HCT116 (cell line): ENCODE results near the gene APOBEC3A. TPM values are rescaled to one million over a fixed set of nuclear protein-coding genes. Genes with fewer than 3 reads are reported as not detected.

Experiments
- ATAC-seq: fragments of 200-7000 bp; cut with Tn5 transposase; 2 replicates; pipeline ENCODE4 v1.9.1; 2020; ENCODE audit warnings: mild to moderate bottlenecking, moderate library complexity
- BruUV-seq: library from RNA; stranded (reverse); fragments of 400-500 nt; replicated peaks from 2 replicates; lab custom pipeline; 2021; lab: Mats Ljungman, UMichigan
- CTCF ChIA-PET: fragments of 300-600 bp; sonication (Branson Sonifier 250); formaldehyde crosslinking; loops from one replicate; lab custom pipeline; 2021; ENCODE audit warnings: antibody characterized with exemption; lab: Charles Lee
- POLR2A ChIA-PET: fragments of 300-600, 350-600 bp; sonication (Branson Sonifier 250); formaldehyde crosslinking; loops from one replicate; lab custom pipeline; 2021; ENCODE audit warnings: antibody characterized with exemption; lab: Charles Lee
- RAD21 ChIA-PET, 2 experiments: fragments of 300-600 bp; sonication (Branson Sonifier 250); formaldehyde crosslinking; loops; one replicate each; lab custom pipeline; 2023; ENCODE audit warnings: low total read pairs in 2 of 2; ENCODE audit not compliant: uncharacterized antibody in 2 of 2, unreplicated experiment in 2 of 2, low non-redundant PET in 1 of 2; lab: Charles Lee
- DNase-seq: peaks from one replicate; pipeline ENCODE4 v3.0.0-alpha.2; 2010; ENCODE audit warnings: low read depth, low spot score
- H2AFZ ChIP-seq: fragments of 200-600 bp; shearing (Covaris generic), sonication (generic); 2 replicates; pipeline ENCODE4 v1.6.1; 2017; ENCODE audit warnings: low read depth, mixed run types, mixed read lengths, antibody characterized with exemption, low read length; ENCODE audit not compliant: poor library complexity, severe bottlenecking
- H3K27ac ChIP-seq: 2 replicates; pipeline ENCODE4 v1.5.1; 2012; ENCODE audit warnings: low read depth, low read length
- H3K27me3 ChIP-seq: fragments of 200-600 bp; sonication (generic); 2 replicates; pipeline ENCODE4 v1.6.1; 2016; ENCODE audit warnings: mixed run types, low read length, mixed read lengths; ENCODE audit not compliant: insufficient read depth
- H3K36me3 ChIP-seq, 2 experiments: fragments of 200-500 bp in 1 of 2; fragments of 200-600 bp in 1 of 2; sonication (Bioruptor generic) in 1 of 2; sonication (generic) in 1 of 2; 2 replicates each; pipeline versions ENCODE4 v1.5.1 to v1.6.1; 2014 to 2016; ENCODE audit warnings: low read length in 2 of 2, inconsistent platforms in 1 of 2, mixed read lengths in 1 of 2, mixed run types in 1 of 2; ENCODE audit not compliant: insufficient read depth in 2 of 2, control insufficient read depth in 1 of 2
- H3K4me1 ChIP-seq, 2 experiments: fragments of 200-600 bp in 1 of 2; sonication (generic) in 1 of 2; 2 replicates each; pipeline versions ENCODE4 v1.5.1 to v1.6.1; 2012 to 2017; ENCODE audit warnings: low read length in 2 of 2, inconsistent platforms in 1 of 2, mild to moderate bottlenecking in 1 of 2, mixed read lengths in 1 of 2, mixed run types in 1 of 2, moderate library complexity in 1 of 2; ENCODE audit not compliant: insufficient read depth in 2 of 2, control insufficient read depth in 1 of 2
- H3K4me2 ChIP-seq: fragments of 200-600 bp; sonication (generic); 2 replicates; pipeline ENCODE4 v1.6.1; 2017; ENCODE audit warnings: mixed run types, low read length, mixed read lengths
- H3K4me3 ChIP-seq, 2 experiments: fragments of 200-600 bp in 1 of 2; sonication (generic) in 1 of 2; replicated peaks in 1 of 2; 2 replicates each; pipeline ENCODE4 v1.5.1; 2011 to 2016; ENCODE audit warnings: low read length in 2 of 2, control low read depth in 1 of 2, low read depth in 1 of 2, mild to moderate bottlenecking in 1 of 2, mixed read lengths in 1 of 2, mixed run types in 1 of 2
- H3K79me2 ChIP-seq: fragments of 200-600 bp; sonication (generic); 2 replicates; pipeline ENCODE4 v1.6.1; 2017; ENCODE audit warnings: mild to moderate bottlenecking, mixed run types, low read length, moderate library complexity, mixed read lengths; ENCODE audit not compliant: insufficient read depth
- H3K9ac ChIP-seq: fragments of 200-600 bp; sonication (generic); 2 replicates; pipeline ENCODE4 v1.6.1; 2016; ENCODE audit warnings: low read length, mixed read lengths
- H3K9me2 ChIP-seq: fragments of 200-600 bp; sonication (generic), shearing (Covaris generic); 2 replicates; pipeline ENCODE4 v1.6.1; 2017; ENCODE audit warnings: mixed run types, mild to moderate bottlenecking, moderate library complexity; ENCODE audit not compliant: insufficient read depth
- H3K9me3 ChIP-seq, 2 experiments: fragments of 200-500 bp in 1 of 2; fragments of 200-600 bp in 1 of 2; sonication (Bioruptor generic) in 1 of 2; sonication (generic) in 1 of 2; 2 replicates each; pipeline ENCODE4 v1.6.1; 2014 to 2017; ENCODE audit warnings: low read length in 2 of 2, mixed read lengths in 2 of 2, inconsistent platforms in 1 of 2, low read depth in 1 of 2, mild to moderate bottlenecking in 1 of 2, mixed run types in 1 of 2, moderate library complexity in 1 of 2; ENCODE audit not compliant: control insufficient read depth in 1 of 2, insufficient read depth in 1 of 2
- H4K20me1 ChIP-seq: fragments of 200-600 bp; sonication (generic), shearing (Covaris generic); 2 replicates; pipeline ENCODE4 v1.6.1; 2017; ENCODE audit warnings: mixed run types, mild to moderate bottlenecking, moderate library complexity; ENCODE audit not compliant: insufficient read depth
- CBX3 ChIP-seq: IDR thresholded peaks from 2 replicates; pipeline ENCODE4 v1.6.1; 2012; ENCODE audit warnings: low read depth
- CEBPB ChIP-seq: IDR thresholded peaks from 2 replicates; pipeline ENCODE4 v1.6.1; 2012; ENCODE audit warnings: low read depth
- EGR1 ChIP-seq: IDR thresholded peaks from 2 replicates; pipeline ENCODE4 v1.6.1; 2012; ENCODE audit warnings: low read depth
- ELF1 ChIP-seq: IDR thresholded peaks from 2 replicates; pipeline ENCODE4 v1.6.1; 2012; ENCODE audit warnings: low read depth, borderline replicate concordance
- POLR2A ChIP-seq: IDR thresholded peaks from 2 replicates; pipeline ENCODE4 v1.7.0; 2011; ENCODE audit warnings: borderline replicate concordance; ENCODE audit not compliant: insufficient read depth, insufficient read length; ENCODE audit errors: extremely low read depth
- POLR2AphosphoS5 ChIP-seq: IDR thresholded peaks from 2 replicates; pipeline ENCODE4 v1.6.1; 2011; ENCODE audit warnings: mild to moderate bottlenecking, low read depth, low read length, moderate library complexity
- SIN3A ChIP-seq: IDR thresholded peaks from 2 replicates; pipeline ENCODE4 v1.6.1; 2012; ENCODE audit warnings: low read depth
- SP1 ChIP-seq: IDR thresholded peaks from 2 replicates; pipeline ENCODE4 v1.6.1; 2012; ENCODE audit warnings: low read depth
- SRF ChIP-seq: IDR thresholded peaks from 2 replicates; pipeline ENCODE4 v1.6.1; 2012; ENCODE audit warnings: low read depth
- TCF7L2 ChIP-seq: IDR thresholded peaks from 2 replicates; pipeline ENCODE4 v1.7.0; 2011; ENCODE audit warnings: borderline replicate concordance, inconsistent platforms; ENCODE audit not compliant: insufficient read depth, insufficient read length; ENCODE audit errors: extremely low read depth
- ZFX ChIP-seq: fragments of 450-650 bp; IDR thresholded peaks from 2 replicates; pipeline ENCODE4 v1.6.1; 2017
- ZNF274 ChIP-seq: fragments of 200-500 bp; sonication (Bioruptor generic); IDR thresholded peaks from 2 replicates; pipeline ENCODE4 v1.6.1; 2014; ENCODE audit warnings: mild to moderate bottlenecking, low read depth, low read length, inconsistent platforms
- intact Hi-C: fragments of 100-400 bp; cut with micrococcal nuclease; formaldehyde crosslinking; loops from 2 replicates; pipeline ENCODE4 v1.10.0; 2022
- total RNA-seq: library from RNA; stranded (reverse); gene quantifications from one replicate; pipeline ENCODE4 v1.2.1, GENCODE V29; 2021; ENCODE audit not compliant: unreplicated experiment
- TF ChIP-seq, protein P1 (sequence below): IDR thresholded peaks from 2 replicates; pipeline ENCODE4 v1.6.1; 2012

Gene APOBEC3A
- total RNA-seq, 1 experiment from 2014 or later: not detected

DNA sequence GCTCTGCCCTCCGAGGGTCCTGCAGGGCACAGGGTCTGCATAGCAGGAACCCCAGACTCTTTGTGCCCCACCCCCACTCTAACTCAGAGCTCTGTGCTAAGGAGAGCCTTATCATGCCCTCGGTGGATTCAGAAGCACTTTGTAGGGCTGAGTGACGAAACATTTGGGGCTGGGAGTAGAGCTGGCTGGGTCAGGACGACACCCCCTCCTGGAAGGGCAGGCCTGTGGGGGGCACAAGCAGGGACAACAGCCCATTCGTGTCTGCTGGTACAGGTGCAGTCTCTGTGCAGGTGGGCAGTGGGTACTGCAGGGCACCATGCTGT is 8.9 kb downstream of the APOBEC3A start:
- Histone ChIP-seq H3K36me3 (no peaks in the 10 kb centered on the region), H3K79me2 (no peaks in the 10 kb centered on the region), H3K9me2 (no peaks in the 10 kb centered on the region), H3K27me3 (no peaks in the 10 kb centered on the region), H3K27ac (no peak overlapping the region), H3K9ac (no peak overlapping the region), H3K4me2 (no peak overlapping the region), H2AFZ (no peak overlapping the region), H3K4me1 (peaks cover 2 to 6% of the 10 kb centered on the region in 2 experiments; a peak in 3 of 4 replicates), H3K4me3 (no peak overlapping the region), H4K20me1 (no peaks in the 10 kb centered on the region), H3K9me3 (no peaks in the 10 kb centered on the region)
- intact Hi-C loops: no loop called here
- ChIA-PET CTCF (no interaction called here), POLR2A (no interaction called here), RAD21 (no interaction called here)
- ATAC-seq (no peak), DNase-seq (no peak)
- no TSS peak for BruUV-seq
- TF ChIP-seq CBX3 (no peak), TCF7L2 (no peak), SP1 (no peak), EGR1 (no peak), SIN3A (no peak), POLR2AphosphoS5 (no peak), ELF1 (no peak), CEBPB (no peak)
- TF ChIP-seq, protein P1, sequence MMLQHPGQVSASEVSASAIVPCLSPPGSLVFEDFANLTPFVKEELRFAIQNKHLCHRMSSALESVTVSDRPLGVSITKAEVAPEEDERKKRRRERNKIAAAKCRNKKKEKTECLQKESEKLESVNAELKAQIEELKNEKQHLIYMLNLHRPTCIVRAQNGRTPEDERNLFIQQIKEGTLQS: no peak

DNA sequence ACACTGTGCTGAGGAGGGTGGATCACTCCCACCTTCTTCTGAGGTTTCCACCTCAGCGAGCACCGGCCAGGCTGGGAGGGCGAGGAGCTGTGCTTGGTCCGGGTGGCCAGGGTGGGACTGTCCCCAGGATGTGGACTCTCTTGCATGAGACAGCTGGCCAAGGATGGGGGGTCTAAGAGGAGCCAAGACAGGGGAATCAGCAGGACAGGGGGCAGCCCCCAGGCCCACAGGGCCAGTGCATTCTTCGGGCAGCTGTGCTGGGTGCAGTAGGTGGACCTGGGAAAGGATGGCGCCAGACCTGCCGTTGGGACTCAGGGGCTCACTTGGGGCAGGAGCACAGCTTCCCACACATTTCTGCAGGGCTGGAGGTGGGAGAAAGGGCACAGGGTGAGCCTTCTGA is 9.5 kb downstream of the APOBEC3A start:
- intact Hi-C loops: no loop called here
- Histone ChIP-seq H3K79me2 (no peaks in the 10 kb centered on the region), H2AFZ (no peak overlapping the region), H3K36me3 (no peaks in the 10 kb centered on the region), H4K20me1 (no peaks in the 10 kb centered on the region), H3K9ac (no peak overlapping the region), H3K27ac (no peak overlapping the region), H3K9me3 (no peaks in the 10 kb centered on the region), H3K9me2 (no peaks in the 10 kb centered on the region), H3K4me1 (peaks cover 2 to 6% of the 10 kb centered on the region in 2 experiments; a peak in 3 of 4 replicates), H3K27me3 (no peaks in the 10 kb centered on the region), H3K4me3 (no peak overlapping the region), H3K4me2 (no peak overlapping the region)
- DNase-seq (no peak), ATAC-seq (no peak)
- ChIA-PET CTCF (no interaction called here), RAD21 (no interaction called here), POLR2A (no interaction called here)
- no peak for TF ChIP-seq ZNF274
- TF ChIP-seq SRF: no peak
- TF ChIP-seq POLR2A: no peak
- no peak for TF ChIP-seq ZFX
- BruUV-seq: no TSS peak
